Stimulated activated CD8-positive, alpha-beta memory T cell treated with anti-CD3 and anti-CD28 coated beads, Interleukin-15, amount 100 ng/mL, for 24 hours (primary cell): ENCODE results near the gene GAST.

Source experiments
- DNase-seq: peaks from one replicate; pipeline ENCODE4 v3.0.0-alpha.2; 2020; ENCODE audit warnings: low read depth

Gene GAST

GRCh38 chr17:41710472-41711090 lies 1.6 kb upstream of the GAST start:
- DNase-seq: no peak

DNA sequence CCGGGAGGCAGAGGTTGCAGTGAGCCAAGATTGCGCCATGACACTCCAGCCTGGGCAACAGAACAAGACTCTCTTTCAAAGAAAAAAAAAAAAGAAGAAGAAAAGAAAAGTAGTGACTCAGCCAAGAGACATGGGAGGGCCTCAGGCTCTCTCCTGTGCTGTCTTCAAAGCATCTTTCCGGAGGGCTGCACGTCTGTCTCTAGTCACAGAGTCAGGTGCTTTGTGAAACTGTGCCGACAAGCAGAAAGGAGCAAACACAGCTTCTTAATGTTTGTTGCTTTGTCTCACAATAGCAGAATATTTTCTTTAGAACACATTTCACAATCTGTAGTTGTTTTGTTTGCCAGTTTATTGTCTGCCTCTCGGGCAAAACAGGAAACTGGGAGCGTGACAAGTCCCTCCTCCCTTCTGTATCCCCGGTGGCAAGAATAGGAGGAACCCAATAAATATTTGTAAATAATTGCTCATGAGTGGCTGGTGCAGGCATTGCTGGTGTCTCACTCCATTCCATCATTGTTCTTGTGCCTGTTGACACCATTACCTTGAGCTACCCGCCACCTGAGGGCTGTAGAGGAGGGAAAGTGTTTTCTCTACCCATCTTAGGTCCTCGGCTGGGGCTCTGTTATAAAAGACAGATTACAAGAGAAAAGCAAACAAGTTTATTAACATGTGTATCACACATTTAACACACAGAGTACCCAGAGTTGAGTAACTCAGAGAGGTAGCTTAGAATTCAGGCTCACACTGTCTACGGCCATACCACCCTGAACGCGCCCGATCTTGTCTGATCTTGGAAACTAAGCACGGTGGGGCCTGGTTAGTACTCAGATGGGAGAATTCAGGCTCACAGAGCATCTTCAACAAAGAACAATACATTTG lies 5.5 kb downstream of the GAST start:
- DNase-seq: no peak

DNA sequence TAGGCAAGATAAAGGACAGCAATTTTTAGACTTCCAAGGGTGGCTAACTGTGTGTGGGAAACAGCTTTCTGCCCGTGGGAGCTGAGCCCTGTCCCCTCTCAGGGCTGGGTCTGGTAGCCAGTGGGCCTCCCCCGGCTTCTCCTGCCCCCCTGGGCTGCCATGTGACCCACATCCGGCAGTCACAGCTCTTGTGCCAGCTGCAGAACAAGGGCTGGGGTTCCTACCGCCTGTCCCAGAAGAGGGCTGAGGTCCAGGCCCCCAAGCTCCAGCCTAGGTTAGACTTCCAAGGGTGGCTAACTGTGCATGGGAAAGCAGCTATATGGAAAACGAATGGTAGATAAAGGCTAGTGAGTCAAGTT lies 6.1 kb downstream of the GAST start:
- no peak for DNase-seq

- no peak for DNase-seq
These were observed 10.1 kb downstream of the GAST start for GRCh38 chr17:41722231-41722630.

- no peak for DNase-seq
These were observed 11.8 kb downstream of the GAST start for GRCh38 chr17:41723801-41724475.

DNA sequence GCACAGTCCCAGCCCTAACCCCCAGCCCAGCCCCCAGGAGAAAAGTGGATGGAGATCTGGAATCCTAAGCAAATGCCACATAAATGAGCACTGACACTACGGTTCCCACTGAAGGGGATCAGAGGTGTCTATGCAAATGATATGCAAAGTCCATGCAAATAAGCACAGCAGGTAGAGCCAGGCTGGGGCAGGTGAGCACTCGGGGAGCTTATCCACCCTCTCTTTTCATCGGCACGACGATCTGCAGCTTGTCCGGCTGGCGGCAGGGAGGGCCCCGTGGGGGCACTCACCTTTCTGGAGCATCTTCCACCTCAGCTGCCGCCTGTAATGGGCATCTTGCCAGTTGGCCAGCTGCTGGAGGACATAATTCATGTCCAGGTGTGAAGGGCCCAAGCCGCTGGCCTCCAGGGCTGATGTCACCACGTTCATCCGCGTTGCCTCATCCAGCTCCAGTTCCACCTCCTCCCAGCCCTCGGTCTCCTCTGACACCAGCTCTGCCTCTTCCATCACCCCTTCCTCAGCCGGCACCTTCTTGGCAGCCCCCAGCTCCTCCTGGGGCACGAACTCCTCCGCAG lies 12.4 kb downstream of the GAST start:
- DNase-seq: no peak

- DNase-seq: no peak
These were observed 13.0 kb downstream of the GAST start for GRCh38 chr17:41725134-41725533.

- DNase-seq: no peak
These were observed 15.9 kb downstream of the GAST start for GRCh38 chr17:41728056-41728455.

DNA sequence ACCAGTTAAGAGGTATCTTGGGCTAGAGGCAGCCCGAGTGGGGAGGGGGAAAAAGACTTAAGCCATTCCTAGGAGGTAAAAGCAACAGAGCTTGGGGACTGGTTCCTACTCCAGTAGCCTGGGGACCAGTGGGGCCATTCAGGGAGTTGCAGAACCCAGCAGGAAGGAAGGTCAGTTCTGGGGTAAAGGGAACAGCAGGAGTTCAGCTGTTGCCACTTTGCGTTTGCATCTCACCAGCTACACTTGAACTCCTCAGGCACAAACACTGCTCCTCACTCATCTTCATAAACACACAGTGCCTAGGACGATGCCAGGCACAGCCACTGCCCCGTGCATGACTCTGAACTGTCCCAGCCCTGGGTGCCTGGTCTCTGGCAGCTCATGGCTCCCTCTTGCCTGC lies 18.3 kb downstream of the GAST start:
- DNase-seq: no peak

DNA sequence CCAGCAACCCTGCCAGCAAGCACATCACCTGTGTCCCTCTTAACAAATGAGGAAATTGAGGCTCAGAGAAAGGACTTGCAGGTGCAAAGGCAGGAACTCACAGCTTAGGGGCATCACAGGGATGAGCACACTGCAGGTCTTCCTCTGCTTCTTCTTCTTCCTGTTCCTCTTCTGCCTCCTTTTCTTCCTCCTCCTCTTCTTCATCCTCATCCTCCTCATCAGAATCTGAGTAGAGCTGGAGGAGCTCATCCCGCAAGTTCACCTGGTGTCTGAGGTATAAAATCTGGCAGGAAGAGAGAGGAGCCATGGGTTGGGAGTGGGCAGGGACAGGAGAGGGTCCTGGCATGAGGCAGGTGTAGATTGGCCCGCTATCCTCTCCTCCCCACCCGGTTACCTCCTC lies 19.7 kb downstream of the GAST start:
- DNase-seq: no peak

- DNase-seq: no peak
These were observed 21.4 kb downstream of the GAST start for GRCh38 chr17:41733348-41734138.

DNA sequence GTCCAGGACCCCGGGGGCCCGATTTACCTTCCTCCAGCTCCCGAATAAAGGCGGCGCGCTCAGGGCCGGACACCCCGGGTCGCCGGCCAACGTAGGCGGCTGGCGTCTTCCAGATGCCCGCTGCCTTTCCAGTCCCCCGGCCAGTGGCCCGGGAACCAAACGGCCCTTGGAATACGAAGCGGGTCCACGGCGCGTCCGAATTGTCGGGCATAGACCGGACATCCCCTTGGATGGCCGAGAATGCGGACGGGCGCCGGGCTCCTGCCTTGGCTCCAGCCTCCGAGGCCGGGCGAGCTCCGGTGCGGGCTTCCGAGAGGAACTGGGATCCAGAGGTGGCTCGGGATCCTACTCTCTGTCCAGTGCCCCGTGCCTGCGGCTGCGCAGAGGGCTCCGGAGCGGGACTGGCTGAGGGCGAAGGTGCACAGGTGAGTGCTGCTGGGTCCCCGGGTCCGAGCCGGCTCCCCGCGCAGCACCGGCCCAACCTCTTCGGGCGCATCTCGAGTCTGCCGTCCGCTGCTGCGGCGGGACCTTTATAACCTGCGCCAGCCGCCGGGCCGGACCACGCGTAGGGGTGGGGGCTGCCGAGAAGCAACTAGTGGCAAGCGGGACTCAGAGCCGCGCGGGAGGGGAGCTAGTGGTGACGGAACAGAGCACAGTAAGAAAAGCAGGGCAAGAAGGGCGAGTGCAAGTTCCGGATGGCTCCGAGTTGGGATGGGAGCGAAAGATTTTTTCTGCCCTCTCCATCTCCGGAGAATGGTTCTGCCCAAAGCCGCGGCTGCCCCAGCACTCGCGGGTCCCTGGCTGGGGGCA lies 22.2 kb downstream of the GAST start, which contains the start of gene HAP1:
Gene HAP1 (minus strand): TSS at position 505 of the 810 bp plus-strand sequence. CDS start 9 bp downstream, at position 496.
- no peak for DNase-seq

DNA sequence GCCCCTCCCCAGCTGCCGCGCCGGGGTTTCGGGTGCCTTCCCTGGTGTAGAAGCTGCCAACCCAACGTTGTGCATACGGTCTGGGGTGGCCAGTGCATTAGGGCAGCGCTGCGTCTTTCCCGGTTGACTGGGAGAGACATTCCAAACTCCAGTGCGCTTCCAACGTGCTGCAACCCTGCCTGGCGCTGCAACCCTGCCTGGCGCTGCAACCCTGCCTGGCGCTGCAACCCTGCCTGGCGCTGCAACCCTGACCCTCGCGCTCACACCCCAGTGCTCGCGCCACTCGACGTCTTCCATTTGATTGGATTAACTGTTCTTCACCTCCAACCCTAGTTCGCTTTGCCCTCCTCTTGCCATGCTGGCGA lies 22.8 kb downstream of the GAST start:
- DNase-seq: no peak

- no peak for DNase-seq
These were observed 23.6 kb downstream of the GAST start for GRCh38 chr17:41735744-41736143.

- DNase-seq: no peak
These were observed 25.0 kb downstream of the GAST start for GRCh38 chr17:41736983-41737679.

DNA sequence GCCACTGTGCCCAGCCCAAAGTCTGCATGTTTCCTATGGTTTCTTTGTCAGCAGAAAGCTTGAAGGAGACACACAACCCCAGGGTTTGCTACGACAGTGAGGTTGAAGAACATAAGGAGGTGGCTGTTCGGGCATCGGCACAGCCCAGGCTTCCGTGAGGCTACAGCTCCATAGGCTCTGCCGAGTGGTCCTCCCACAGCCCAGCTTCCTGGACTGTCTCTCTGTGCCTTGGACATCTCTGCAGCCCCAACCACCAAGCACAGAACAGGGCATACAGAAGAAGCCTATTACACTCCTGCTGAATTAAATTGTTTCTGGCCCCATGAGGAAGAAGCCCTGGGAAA lies 25.5 kb downstream of the GAST start:
- DNase-seq: no peak

DNA sequence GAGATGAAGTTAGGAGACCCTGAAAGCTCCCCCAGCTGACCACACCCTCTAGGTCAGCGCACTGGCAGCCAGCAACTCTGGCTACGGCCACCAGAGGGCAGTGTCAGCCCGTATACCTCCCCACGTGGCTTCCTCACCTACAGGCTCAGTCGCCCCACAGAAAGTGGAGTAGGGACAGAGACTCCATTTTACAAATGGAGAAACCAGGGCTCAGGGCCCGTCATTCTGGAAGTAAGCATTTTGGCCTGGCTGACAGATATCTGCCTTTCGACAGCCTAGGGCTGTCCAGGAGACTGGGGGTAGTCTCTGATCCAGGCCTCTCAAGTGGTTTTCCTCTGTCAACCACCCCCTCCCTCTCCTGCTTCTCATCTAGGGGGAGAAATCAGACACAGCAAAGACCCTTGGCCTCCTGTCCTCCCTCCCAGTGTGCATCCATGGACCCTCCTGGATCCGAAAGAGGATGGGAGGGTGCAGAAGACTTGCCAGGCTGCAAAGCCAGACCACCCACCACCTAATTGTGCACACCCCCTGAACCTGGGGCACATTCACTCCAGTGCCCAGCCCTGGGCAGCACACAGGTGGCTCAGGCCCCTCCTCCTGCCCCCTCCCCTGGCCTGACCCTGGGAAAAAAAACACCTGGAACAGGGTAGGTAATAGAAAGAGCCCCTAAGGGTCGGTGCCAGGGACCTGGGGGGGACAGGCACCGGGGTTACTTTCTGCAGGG lies 26.1 kb downstream of the GAST start:
- peak; percentile 62 for DNase-seq

- DNase-seq: no peak
These were observed 26.6 kb downstream of the GAST start for GRCh38 chr17:41738801-41739112.

GRCh38 chr17:41739661-41740352 lies 27.7 kb downstream of the GAST start:
- no peak for DNase-seq
